Tibial artery (tissue), 4 donors: ENCODE measurements around the gene TCTN2.

Source experiments
- DNase-seq, 2 donors: peaks; one replicate each; pipeline ENCODE4 v3.0.0-alpha.2; 2019
- H3K27ac ChIP-seq, 2 donors: fragments of 200-600 bp; sonication (generic) in 1 of 2; 1 replicate in 1 of 2; 2 replicates in 1 of 2; pipeline ENCODE4 v1.5.1; 2018 to 2019; ENCODE audit warnings: mild to moderate bottlenecking in 1 of 2
- H3K27me3 ChIP-seq, 2 donors: fragments of 200-600 bp; sonication (generic) in 1 of 2; one replicate each; pipeline versions ENCODE4 v1.5.1 to v1.6.0; 2016 to 2019
- H3K36me3 ChIP-seq, 3 donors: fragments of 200-600 bp; sonication (generic) in 2 of 3; one replicate each; pipeline ENCODE4 v1.5.1; 2016 to 2019; ENCODE audit warnings: mild to moderate bottlenecking in 2 of 3
- H3K4me1 ChIP-seq, 4 donors: fragments of 200-600 bp; sonication (generic) in 2 of 4; 1 replicate in 3 of 4; 2 replicates in 1 of 4; pipeline ENCODE4 v1.5.1; 2016 to 2019
- H3K4me3 ChIP-seq, 2 donors: fragments of 200-600 bp; sonication (generic) in 1 of 2; 1 replicate in 1 of 2; 2 replicates in 1 of 2; pipeline ENCODE4 v1.5.1; 2018 to 2019; ENCODE audit warnings: mild to moderate bottlenecking in 2 of 2
- H3K9me3 ChIP-seq, 3 donors: fragments of 200-600 bp; sonication (generic) in 1 of 3; one replicate each; pipeline ENCODE4 v1.5.1; 2016 to 2019
- CTCF ChIP-seq, 2 experiments: fragments of 200-600 bp in 1 of 2; fragments of 450-650 bp in 1 of 2; IDR thresholded peaks; one replicate each; pipeline ENCODE4 v1.5.1; 2017 to 2019; ENCODE audit warnings: antibody characterized with exemption in 2 of 2, mild to moderate bottlenecking in 1 of 2, moderate library complexity in 1 of 2
- intact Hi-C: fragments of 100-400 bp; cut with DNase I; formaldehyde crosslinking; loops from one replicate; pipeline ENCODE4 v1.15.0; 2023; ENCODE audit warnings: low total_unique reads

Gene TCTN2

GRCh38 chr12:123645380-123645779 lies 25.5 kb upstream of the TCTN2 start:
- Histone ChIP-seq H3K27ac (no peak overlapping the region), H3K36me3 (peaks cover 16 to 80% (median 32%) of the 10 kb centered on the region in 3 donors), H3K4me3 (no peak overlapping the region), H3K4me1 (no peaks in the 10 kb centered on the region), H3K9me3 (no peaks in the 10 kb centered on the region), H3K27me3 (no peaks in the 10 kb centered on the region)
- DNase-seq, result no peak
- no peak for TF ChIP-seq CTCF (IDR thresholded peaks at IDR 0.05)
- intact Hi-C loops, result no loop called here

- H3K4me1 ChIP-seq, result no peaks in the 10 kb centered on the region
- no peak for TF ChIP-seq CTCF (IDR thresholded peaks at IDR 0.05)
- H3K4me3 ChIP-seq, result no peak overlapping the region
- H3K27ac ChIP-seq, result no peak overlapping the region
- H3K9me3 ChIP-seq, result no peaks in the 10 kb centered on the region
- H3K36me3 ChIP-seq, result peaks cover 17 to 80% (median 36%) of the 10 kb centered on the region in 3 donors
- no peaks in the 10 kb centered on the region for H3K27me3 ChIP-seq
- DNase-seq, result no peak
- intact Hi-C loops, result no loop called here
Measured at GRCh38 chr12:123645878-123646277, 25.0 kb upstream of the TCTN2 start.

GRCh38 chr12:123648401-123648800 lies 22.5 kb upstream of the TCTN2 start:
- Histone ChIP-seq H3K4me3 (no peak overlapping the region), H3K27ac (no peak overlapping the region), H3K4me1 (no peaks in the 10 kb centered on the region), H3K9me3 (no peaks in the 10 kb centered on the region), H3K27me3 (no peaks in the 10 kb centered on the region), H3K36me3 (peaks cover 27 to 82% (median 44%) of the 10 kb centered on the region in 3 donors)
- no peak for DNase-seq
- no peak for TF ChIP-seq CTCF (IDR thresholded peaks at IDR 0.05)
- intact Hi-C loops, result no loop called here

DNA sequence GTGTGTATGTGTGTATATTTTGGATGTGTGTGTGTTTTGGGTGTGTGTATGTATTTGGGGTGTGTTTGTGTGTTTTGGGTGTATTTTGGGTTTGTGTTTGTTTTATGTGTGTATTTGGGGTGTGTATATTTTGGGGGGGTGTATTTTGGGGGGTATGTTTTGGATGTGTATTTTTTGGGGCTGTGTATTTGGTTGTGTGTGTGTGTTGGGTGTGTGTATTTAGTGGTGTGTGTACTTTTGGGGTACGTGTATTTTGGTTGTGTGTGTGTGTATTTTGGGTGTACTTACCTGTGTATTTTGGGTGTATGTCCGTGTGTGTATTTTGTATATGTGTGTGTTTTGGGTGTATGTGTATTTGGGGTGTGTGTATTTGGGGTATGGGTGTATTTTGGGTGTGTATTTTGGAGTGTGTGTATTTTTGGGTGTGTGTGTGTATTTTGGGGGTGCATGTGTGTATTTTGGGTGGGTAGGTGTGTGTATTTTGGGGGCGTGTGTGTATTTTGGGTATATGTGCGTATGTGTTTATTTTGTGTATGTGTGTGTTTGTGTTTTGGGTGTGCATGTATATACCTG lies 16.7 kb upstream of the TCTN2 start:
- Histone ChIP-seq H3K27ac (no peak overlapping the region), H3K27me3 (no peaks in the 10 kb centered on the region), H3K36me3 (peaks cover 31 to 78% (median 42%) of the 10 kb centered on the region in 3 donors), H3K4me3 (no peak overlapping the region), H3K9me3 (no peaks in the 10 kb centered on the region), H3K4me1 (no peaks in the 10 kb centered on the region)
- no peak for TF ChIP-seq CTCF (IDR thresholded peaks at IDR 0.05)
- DNase-seq, result no peak
- intact Hi-C loops, result no loop called here

DNA sequence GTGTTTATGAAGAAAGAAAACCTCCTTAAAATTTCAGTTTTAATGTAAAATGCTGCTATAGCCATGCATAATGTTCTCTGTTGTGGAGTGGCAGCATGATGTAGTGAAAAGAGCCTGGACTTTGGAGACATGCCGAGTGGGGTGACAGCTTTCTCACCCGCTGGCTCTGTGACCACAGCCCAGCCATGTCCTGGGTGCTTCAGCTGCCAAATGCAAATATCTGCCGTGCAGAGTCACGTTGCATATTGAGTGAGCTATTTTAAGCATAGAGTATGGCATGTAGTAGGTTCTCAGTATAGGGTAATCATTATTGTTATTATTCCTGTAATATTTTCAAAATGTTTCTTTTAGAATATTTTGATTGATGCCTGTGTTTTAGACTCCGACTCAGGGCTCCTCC lies 15.5 kb upstream of the TCTN2 start:
- DNase-seq, result no peak
- H3K9me3 ChIP-seq, result no peaks in the 10 kb centered on the region
- no peaks in the 10 kb centered on the region for H3K27me3 ChIP-seq
- H3K4me1 ChIP-seq, result no peaks in the 10 kb centered on the region
- no peak overlapping the region for H3K4me3 ChIP-seq
- no peak overlapping the region for H3K27ac ChIP-seq
- H3K36me3 ChIP-seq, result peaks cover 38 to 79% (median 51%) of the 10 kb centered on the region in 3 donors
- intact Hi-C loops, result no loop called here
- TF ChIP-seq CTCF (IDR thresholded peaks at IDR 0.05), result no peak

GRCh38 chr12:123656392-123656791 lies 14.5 kb upstream of the TCTN2 start:
- H3K27me3 ChIP-seq, result no peaks in the 10 kb centered on the region
- H3K9me3 ChIP-seq, result no peaks in the 10 kb centered on the region
- intact Hi-C loops, result no loop called here
- H3K4me1 ChIP-seq, result no peaks in the 10 kb centered on the region
- no peak for DNase-seq
- H3K4me3 ChIP-seq, result no peak overlapping the region
- no peak for TF ChIP-seq CTCF (IDR thresholded peaks at IDR 0.05)
- no peak overlapping the region for H3K27ac ChIP-seq
- peaks cover 32 to 78% (median 49%) of the 10 kb centered on the region in 3 donors for H3K36me3 ChIP-seq
